K562 (cell line): ENCODE data around the gene PRDM1. TPM values are rescaled to one million over a fixed set of nuclear protein-coding genes. Genes with fewer than 3 reads are reported as not detected.

ENCODE experiments used
- ATF7 ChIP-seq: fragments of 450-650 bp; IDR thresholded peaks from 2 replicates; pipeline ENCODE4 v1.7.1; 2014; ENCODE audit warnings: mild to moderate bottlenecking, moderate library complexity
- KLF13 ChIP-seq: fragments of 450-650 bp; IDR thresholded peaks from 2 replicates; pipeline ENCODE4 v1.6.1; 2016; ENCODE audit warnings: missing genetic modification characterization, low read depth, mild to moderate bottlenecking, missing compliant biosample characterization, moderate library complexity, borderline replicate concordance
- MTA3 ChIP-seq: fragments of 450-650 bp; formaldehyde crosslinking; IDR thresholded peaks from 2 replicates; pipeline ENCODE4 v1.6.1; 2017; ENCODE audit warnings: mild to moderate bottlenecking, borderline replicate concordance
- TAF9B ChIP-seq: fragments of 450-650 bp; IDR thresholded peaks from 2 replicates; pipeline ENCODE4 v1.6.1; 2018; ENCODE audit warnings: mild to moderate bottlenecking; ENCODE audit not compliant: partially characterized antibody
- ZFP1 ChIP-seq: fragments of 450-650 bp; formaldehyde crosslinking; IDR thresholded peaks from 2 replicates; pipeline ENCODE4 v1.4.0; 2020; ENCODE audit warnings: mild to moderate bottlenecking, mixed read lengths
- ZNF445 ChIP-seq: fragments of 250-450 bp; sonication (Bioruptor Pico); IDR thresholded peaks from 2 replicates; pipeline ENCODE4 v1.4.0; 2020; ENCODE audit warnings: low read depth, mild to moderate bottlenecking, moderate library complexity
- polyA plus RNA-seq, 8 experiments: library from polyadenylated mRNA; depleted of rRNA in 4 of 8; stranded (reverse) in 5 of 8; unstranded in 3 of 8; fragments of >200 nt; fragmentation: Nextera tagmentation in 2 of 8; fragmentation: Illumina TruSeq in 1 of 8; extraction: Ambion mirVana in 2 of 8; extraction: Trizol in 1 of 8; gene quantifications; 2 replicates each; pipeline versions ENCODE4 v1.2.1 to v1.2.3, GENCODE V29; 2011 to 2014; ENCODE audit warnings: inconsistent platforms in 1 of 8, missing spikeins in 1 of 8
- total RNA-seq, 7 experiments: library from RNA; depleted of rRNA in 6 of 7; stranded (reverse); fragments of >200 nt in 6 of 7; fragmentation: Illumina TruSeq in 2 of 7; extraction: Trizol in 2 of 7; gene quantifications; 2 replicates each; pipeline versions ENCODE4 v1.2.1 to v1.2.3, GENCODE V29; 2011 to 2021; ENCODE audit warnings: low replicate concordance in 1 of 7
- TF ChIP-seq, protein P1 (sequence below): fragments of 200-800 bp; sonication (Bioruptor generic); IDR thresholded peaks from 2 replicates; pipeline ENCODE4 v1.6.1; 2016; ENCODE audit warnings: missing genetic modification characterization, missing compliant biosample characterization
- TF ChIP-seq, protein P2 (sequence below): fragments of 450-650 bp; IDR thresholded peaks from 2 replicates; pipeline ENCODE4 v1.6.1; 2018; ENCODE audit warnings: mild to moderate bottlenecking, low read depth; ENCODE audit not compliant: partially characterized antibody
- TF ChIP-seq, protein P3 (sequence below): sonication (generic); formaldehyde crosslinking; IDR thresholded peaks from 2 replicates; pipeline ENCODE4 v1.8.1; 2023; ENCODE audit warnings: missing genetic modification reagents, mild to moderate bottlenecking, borderline replicate concordance

Gene PRDM1
- total and polyA plus RNA-seq, 9 of the 15 experiments (the other 6 are each of a cell fraction or from before 2014, with no cell fraction given), result 0.09 to 0.89 (median 0.27) TPM

DNA sequence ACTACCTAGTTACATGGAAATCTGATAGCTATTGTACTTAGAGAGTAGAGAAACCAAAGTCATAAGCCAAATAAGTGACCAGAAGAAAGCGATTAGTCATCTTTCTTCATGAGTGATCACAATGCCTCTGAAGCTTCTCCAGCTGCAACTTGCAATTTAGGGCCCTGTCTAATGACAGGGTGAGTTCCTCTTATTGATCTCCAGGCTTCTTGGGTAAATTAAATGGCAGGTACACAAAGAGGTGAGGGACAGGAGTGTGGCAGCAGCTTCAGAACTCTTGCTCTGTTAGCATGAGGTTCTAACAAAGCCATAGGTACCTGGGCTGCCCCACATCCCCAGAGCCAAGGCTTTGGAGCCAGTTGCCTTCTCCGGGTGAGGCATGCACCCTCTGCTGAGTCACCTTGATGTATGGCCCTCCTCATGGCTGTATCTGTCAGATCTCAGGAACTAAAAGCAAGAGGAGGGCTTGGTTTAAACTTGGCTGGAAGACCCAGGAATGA, 60.8 kb downstream of the PRDM1 start (continued):
- TF ChIP-seq, protein P1, sequence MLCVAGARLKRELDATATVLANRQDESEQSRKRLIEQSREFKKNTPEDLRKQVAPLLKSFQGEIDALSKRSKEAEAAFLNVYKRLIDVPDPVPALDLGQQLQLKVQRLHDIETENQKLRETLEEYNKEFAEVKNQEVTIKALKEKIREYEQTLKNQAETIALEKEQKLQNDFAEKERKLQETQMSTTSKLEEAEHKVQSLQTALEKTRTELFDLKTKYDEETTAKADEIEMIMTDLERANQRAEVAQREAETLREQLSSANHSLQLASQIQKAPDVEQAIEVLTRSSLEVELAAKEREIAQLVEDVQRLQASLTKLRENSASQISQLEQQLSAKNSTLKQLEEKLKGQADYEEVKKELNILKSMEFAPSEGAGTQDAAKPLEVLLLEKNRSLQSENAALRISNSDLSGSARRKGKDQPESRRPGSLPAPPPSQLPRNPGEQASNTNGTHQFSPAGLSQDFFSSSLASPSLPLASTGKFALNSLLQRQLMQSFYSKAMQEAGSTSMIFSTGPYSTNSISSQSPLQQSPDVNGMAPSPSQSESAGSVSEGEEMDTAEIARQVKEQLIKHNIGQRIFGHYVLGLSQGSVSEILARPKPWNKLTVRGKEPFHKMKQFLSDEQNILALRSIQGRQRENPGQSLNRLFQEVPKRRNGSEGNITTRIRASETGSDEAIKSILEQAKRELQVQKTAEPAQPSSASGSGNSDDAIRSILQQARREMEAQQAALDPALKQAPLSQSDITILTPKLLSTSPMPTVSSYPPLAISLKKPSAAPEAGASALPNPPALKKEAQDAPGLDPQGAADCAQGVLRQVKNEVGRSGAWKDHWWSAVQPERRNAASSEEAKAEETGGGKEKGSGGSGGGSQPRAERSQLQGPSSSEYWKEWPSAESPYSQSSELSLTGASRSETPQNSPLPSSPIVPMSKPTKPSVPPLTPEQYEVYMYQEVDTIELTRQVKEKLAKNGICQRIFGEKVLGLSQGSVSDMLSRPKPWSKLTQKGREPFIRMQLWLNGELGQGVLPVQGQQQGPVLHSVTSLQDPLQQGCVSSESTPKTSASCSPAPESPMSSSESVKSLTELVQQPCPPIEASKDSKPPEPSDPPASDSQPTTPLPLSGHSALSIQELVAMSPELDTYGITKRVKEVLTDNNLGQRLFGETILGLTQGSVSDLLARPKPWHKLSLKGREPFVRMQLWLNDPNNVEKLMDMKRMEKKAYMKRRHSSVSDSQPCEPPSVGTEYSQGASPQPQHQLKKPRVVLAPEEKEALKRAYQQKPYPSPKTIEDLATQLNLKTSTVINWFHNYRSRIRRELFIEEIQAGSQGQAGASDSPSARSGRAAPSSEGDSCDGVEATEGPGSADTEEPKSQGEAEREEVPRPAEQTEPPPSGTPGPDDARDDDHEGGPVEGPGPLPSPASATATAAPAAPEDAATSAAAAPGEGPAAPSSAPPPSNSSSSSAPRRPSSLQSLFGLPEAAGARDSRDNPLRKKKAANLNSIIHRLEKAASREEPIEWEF (CRISPR knock-in tag), result peak; percentile 80
- TF ChIP-seq, protein P2, sequence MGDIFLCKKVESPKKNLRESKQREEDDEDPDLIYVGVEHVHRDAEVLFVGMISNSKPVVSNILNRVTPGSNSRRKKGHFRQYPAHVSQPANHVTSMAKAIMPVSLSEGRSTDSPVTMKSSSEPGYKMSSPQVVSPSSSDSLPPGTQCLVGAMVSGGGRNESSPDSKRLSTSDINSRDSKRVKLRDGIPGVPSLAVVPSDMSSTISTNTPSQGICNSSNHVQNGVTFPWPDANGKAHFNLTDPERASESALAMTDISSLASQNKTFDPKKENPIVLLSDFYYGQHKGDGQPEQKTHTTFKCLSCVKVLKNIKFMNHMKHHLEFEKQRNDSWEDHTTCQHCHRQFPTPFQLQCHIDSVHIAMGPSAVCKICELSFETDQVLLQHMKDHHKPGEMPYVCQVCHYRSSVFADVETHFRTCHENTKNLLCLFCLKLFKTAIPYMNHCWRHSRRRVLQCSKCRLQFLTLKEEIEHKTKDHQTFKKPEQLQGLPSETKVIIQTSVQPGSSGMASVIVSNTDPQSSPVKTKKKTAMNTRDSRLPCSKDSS, result no peak
- TF ChIP-seq TAF9B (no peak), ZNF445 (no peak), KLF13 (no peak), ATF7 (0 out of 2 replicates have a peak, but pooled peaks have one; percentile 16), ZFP1 (no peak), MTA3 (peak; percentile 41; the same call in 1 of the 2 replicates)
- TF ChIP-seq, protein P3, sequence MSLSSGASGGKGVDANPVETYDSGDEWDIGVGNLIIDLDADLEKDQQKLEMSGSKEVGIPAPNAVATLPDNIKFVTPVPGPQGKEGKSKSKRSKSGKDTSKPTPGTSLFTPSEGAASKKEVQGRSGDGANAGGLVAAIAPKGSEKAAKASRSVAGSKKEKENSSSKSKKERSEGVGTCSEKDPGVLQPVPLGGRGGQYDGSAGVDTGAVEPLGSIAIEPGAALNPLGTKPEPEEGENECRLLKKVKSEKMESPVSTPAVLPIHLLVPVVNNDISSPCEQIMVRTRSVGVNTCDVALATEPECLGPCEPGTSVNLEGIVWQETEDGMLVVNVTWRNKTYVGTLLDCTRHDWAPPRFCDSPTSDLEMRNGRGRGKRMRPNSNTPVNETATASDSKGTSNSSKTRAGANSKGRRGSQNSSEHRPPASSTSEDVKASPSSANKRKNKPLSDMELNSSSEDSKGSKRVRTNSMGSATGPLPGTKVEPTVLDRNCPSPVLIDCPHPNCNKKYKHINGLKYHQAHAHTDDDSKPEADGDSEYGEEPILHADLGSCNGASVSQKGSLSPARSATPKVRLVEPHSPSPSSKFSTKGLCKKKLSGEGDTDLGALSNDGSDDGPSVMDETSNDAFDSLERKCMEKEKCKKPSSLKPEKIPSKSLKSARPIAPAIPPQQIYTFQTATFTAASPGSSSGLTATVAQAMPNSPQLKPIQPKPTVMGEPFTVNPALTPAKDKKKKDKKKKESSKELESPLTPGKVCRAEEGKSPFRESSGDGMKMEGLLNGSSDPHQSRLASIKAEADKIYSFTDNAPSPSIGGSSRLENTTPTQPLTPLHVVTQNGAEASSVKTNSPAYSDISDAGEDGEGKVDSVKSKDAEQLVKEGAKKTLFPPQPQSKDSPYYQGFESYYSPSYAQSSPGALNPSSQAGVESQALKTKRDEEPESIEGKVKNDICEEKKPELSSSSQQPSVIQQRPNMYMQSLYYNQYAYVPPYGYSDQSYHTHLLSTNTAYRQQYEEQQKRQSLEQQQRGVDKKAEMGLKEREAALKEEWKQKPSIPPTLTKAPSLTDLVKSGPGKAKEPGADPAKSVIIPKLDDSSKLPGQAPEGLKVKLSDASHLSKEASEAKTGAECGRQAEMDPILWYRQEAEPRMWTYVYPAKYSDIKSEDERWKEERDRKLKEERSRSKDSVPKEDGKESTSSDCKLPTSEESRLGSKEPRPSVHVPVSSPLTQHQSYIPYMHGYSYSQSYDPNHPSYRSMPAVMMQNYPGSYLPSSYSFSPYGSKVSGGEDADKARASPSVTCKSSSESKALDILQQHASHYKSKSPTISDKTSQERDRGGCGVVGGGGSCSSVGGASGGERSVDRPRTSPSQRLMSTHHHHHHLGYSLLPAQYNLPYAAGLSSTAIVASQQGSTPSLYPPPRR (CRISPR knock-in tag), result no peak
